Pons (tissue), 1 donor: ENCODE measurements around the gene TSGA10IP.

ENCODE experiments used
- DNase-seq: peaks from one replicate; pipeline ENCODE4 v3.0.0-alpha.2; 2016; ENCODE audit warnings: low spot score

Gene TSGA10IP

GRCh38 chr11:65945430-65945911 lies at the start of gene TSGA10IP:
Gene TSGA10IP, plus strand, starts transcription at chr11:65945480. Its CDS starts 196 bp downstream, at chr11:65945676.
- DNase-seq, result no peak

- no peak for DNase-seq
Observed at GRCh38 chr11:65895482-65895981, 49.7 kb upstream of the TSGA10IP start.

GRCh38 chr11:65896034-65896999 lies 49.0 kb upstream of the TSGA10IP start:
- no peak for DNase-seq

- no peak for DNase-seq
Observed at GRCh38 chr11:65897020-65897471, 48.2 kb upstream of the TSGA10IP start.

GRCh38 chr11:65898656-65899355 lies 46.5 kb upstream of the TSGA10IP start:
- no peak for DNase-seq

- DNase-seq, result no peak
Observed at GRCh38 chr11:65899356-65900124, 45.7 kb upstream of the TSGA10IP start.

GRCh38 chr11:65900125-65900898 lies 45.0 kb upstream of the TSGA10IP start, which contains the start of gene FOSL1:
Gene FOSL1, minus strand, starts transcription at chr11:65900388. Its CDS starts 49 bp downstream, at chr11:65900339.
- DNase-seq, result peak; percentile 44

- DNase-seq, result no peak
Observed at GRCh38 chr11:65900899-65901180, 44.4 kb upstream of the TSGA10IP start.

- DNase-seq, result no peak
Observed at GRCh38 chr11:65903068-65903481, 42.2 kb upstream of the TSGA10IP start.

- DNase-seq, result no peak
Observed at GRCh38 chr11:65903715-65904114, 41.6 kb upstream of the TSGA10IP start.

GRCh38 chr11:65906602-65907001 lies 38.7 kb upstream of the TSGA10IP start:
- no peak for DNase-seq

- DNase-seq, result no peak
Observed at GRCh38 chr11:65907878-65908277, 37.4 kb upstream of the TSGA10IP start.

GRCh38 chr11:65911682-65912568 lies 33.4 kb upstream of the TSGA10IP start:
- DNase-seq, result no peak

GRCh38 chr11:65912845-65913244 lies 32.4 kb upstream of the TSGA10IP start:
- DNase-seq, result no peak

GRCh38 chr11:65915101-65915820 lies 30.0 kb upstream of the TSGA10IP start:
- DNase-seq, result no peak

- DNase-seq, result no peak
Observed at GRCh38 chr11:65915821-65916251, 29.4 kb upstream of the TSGA10IP start.

- DNase-seq, result no peak
Observed at GRCh38 chr11:65916391-65916790, 28.9 kb upstream of the TSGA10IP start.

GRCh38 chr11:65917077-65917433 lies 28.2 kb upstream of the TSGA10IP start:
- DNase-seq, result no peak

GRCh38 chr11:65917434-65918210 lies 27.7 kb upstream of the TSGA10IP start:
- no peak for DNase-seq
